ENCODE results near the gene UBL3.
A peak's percentile ranks its signal among the peaks of the same experiment; 100 is the strongest.

UBL3 gene

GRCh38 chr13:29810145-29810742 is 40.2 kb downstream of the UBL3 start:
- in situ Hi-C loops (cut with MboI; ENCODE audit: low pct_unique_long_range_greater_than_20kb, low sequenced_read_pairs, unreplicated experiment) = no loop called here
- TF ChIP-seq CTCF (IDR thresholded peaks at IDR 0.05; ENCODE audit: extremely low read depth, insufficient read depth, missing control alignments) = no peak

GRCh38 chr13:29808264-29808663 is 42.2 kb downstream of the UBL3 start:
- in situ Hi-C loops (cut with MboI; ENCODE audit: low pct_unique_long_range_greater_than_20kb, low sequenced_read_pairs, unreplicated experiment) = no loop called here
- DNase-seq (ENCODE audit: low spot score) = no peak
- no peak for TF ChIP-seq CTCF (IDR thresholded peaks at IDR 0.05; ENCODE audit: extremely low read depth, insufficient read depth, missing control alignments)

More at GRCh38 chr13:29810145-29810742, 40.2 kb downstream of the UBL3 start:
- no peak for DNase-seq (ENCODE audit: low spot score)

GRCh38 chr13:29805994-29806979 is 44.1 kb downstream of the UBL3 start:
- no peak for TF ChIP-seq CTCF (IDR thresholded peaks at IDR 0.05; ENCODE audit: extremely low read depth, insufficient read depth, missing control alignments)

GRCh38 chr13:29803221-29803620 is 47.2 kb downstream of the UBL3 start:
- no peak for DNase-seq (ENCODE audit: low spot score)
- no peak for TF ChIP-seq CTCF (IDR thresholded peaks at IDR 0.05; ENCODE audit: extremely low read depth, insufficient read depth, missing control alignments)
- in situ Hi-C loops (cut with MboI; ENCODE audit: low pct_unique_long_range_greater_than_20kb, low sequenced_read_pairs, unreplicated experiment) = no loop called here

More at GRCh38 chr13:29805994-29806979, 44.1 kb downstream of the UBL3 start:
- in situ Hi-C loops (cut with MboI; ENCODE audit: low pct_unique_long_range_greater_than_20kb, low sequenced_read_pairs, unreplicated experiment) = no loop called here
- no peak for DNase-seq (ENCODE audit: low spot score)

- DNase-seq (ENCODE audit: low spot score) = no peak
- in situ Hi-C loops (cut with MboI; ENCODE audit: low pct_unique_long_range_greater_than_20kb, low sequenced_read_pairs, unreplicated experiment) = no loop called here
- no peak for TF ChIP-seq CTCF (IDR thresholded peaks at IDR 0.05; ENCODE audit: extremely low read depth, insufficient read depth, missing control alignments)
Measured at GRCh38 chr13:29802621-29803020, 47.8 kb downstream of the UBL3 start.

GRCh38 chr13:29801737-29802305 is 48.6 kb downstream of the UBL3 start:
- in situ Hi-C loops (cut with MboI; ENCODE audit: low pct_unique_long_range_greater_than_20kb, low sequenced_read_pairs, unreplicated experiment) = no loop called here
- no peak for DNase-seq (ENCODE audit: low spot score)
- peak; percentile 13 for TF ChIP-seq CTCF (IDR thresholded peaks at IDR 0.05; ENCODE audit: extremely low read depth, insufficient read depth, missing control alignments)
